Activated T-cell treated with anti-CD3 and anti-CD28 coated beads, Interleukin-2, amount 50 U/mL, for 4 hours (primary cell): ENCODE measurements around the gene VNN1. TPM values are rescaled to one million over a fixed set of nuclear protein-coding genes. Genes with fewer than 3 reads are reported as not detected.

Source experiments
- ATAC-seq, 2 donors: fragments of 200-7000 bp; cut with Tn5 transposase; one replicate each; pipeline ENCODE4 v1.10.0; 2021
- DNase-seq: peaks from one replicate; pipeline ENCODE4 v3.0.0-alpha.2; 2020
- H3K27me3 Mint-ChIP-seq: one replicate; pipeline ENCODE4 v1.8.0; 2021; ENCODE audit warnings: low read depth, mixed read lengths
- H3K36me3 Mint-ChIP-seq: one replicate; pipeline ENCODE4 v1.8.0; 2022; ENCODE audit warnings: mixed read lengths; ENCODE audit not compliant: insufficient read depth
- H3K4me1 Mint-ChIP-seq: one replicate; pipeline ENCODE4 v1.8.0; 2021; ENCODE audit warnings: low read depth, mixed read lengths
- H3K4me3 Mint-ChIP-seq: one replicate; pipeline ENCODE4 v1.8.0; 2021; ENCODE audit warnings: mild to moderate bottlenecking, moderate library complexity, mixed read lengths
- H3K9me3 Mint-ChIP-seq: one replicate; pipeline ENCODE4 v1.8.0; 2021; ENCODE audit warnings: mixed read lengths
- total RNA-seq, 3 donors: library from RNA; stranded (reverse); gene quantifications; one replicate each; pipeline ENCODE4 v1.2.1, GENCODE V29; 2021

Gene VNN1
- total RNA-seq, 3 donors from 2014 or later, result not detected

DNA sequence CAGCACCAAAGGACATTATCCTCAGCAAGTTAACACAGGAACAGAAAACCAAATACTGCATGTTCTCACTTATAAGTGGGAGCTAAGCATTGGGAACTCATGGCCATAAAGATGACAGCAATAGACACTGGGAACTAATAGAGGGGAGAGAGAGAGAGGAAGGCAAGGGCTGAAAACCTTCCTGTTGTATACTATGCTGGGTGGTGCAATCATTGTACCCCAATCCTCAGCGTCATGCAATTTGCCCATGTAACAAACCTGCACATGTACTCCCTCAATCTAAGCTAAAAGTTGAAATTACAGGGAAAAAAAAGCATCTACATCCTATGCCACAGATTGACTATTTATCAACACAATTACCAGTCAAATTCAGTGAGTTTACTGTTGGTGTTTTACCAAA is 20.0 kb upstream of the VNN1 start:
- DNase-seq (no peak), ATAC-seq (no peak)
- Mint-ChIP-seq H3K36me3 (no peaks in the 10 kb centered on the region), H3K4me1 (peaks cover 16% of the 10 kb centered on the region), H3K27me3 (no peaks in the 10 kb centered on the region), H3K9me3 (peaks cover 8% of the 10 kb centered on the region), H3K4me3 (no peak overlapping the region)

- DNase-seq (no peak), ATAC-seq (no peak)
- Mint-ChIP-seq H3K9me3 (peaks cover 3% of the 10 kb centered on the region), H3K27me3 (no peaks in the 10 kb centered on the region), H3K4me1 (peaks cover 16% of the 10 kb centered on the region), H3K4me3 (no peak overlapping the region), H3K36me3 (no peaks in the 10 kb centered on the region)
Measured at GRCh38 chr6:132733283-132733682, 19.4 kb upstream of the VNN1 start.

- Mint-ChIP-seq H3K36me3 (no peaks in the 10 kb centered on the region), H3K27me3 (no peaks in the 10 kb centered on the region), H3K9me3 (no peaks in the 10 kb centered on the region), H3K4me1 (peaks cover 4% of the 10 kb centered on the region), H3K4me3 (no peak overlapping the region)
- ATAC-seq, result no peak
- DNase-seq, result no peak
Measured at GRCh38 chr6:132731086-132731485, 17.2 kb upstream of the VNN1 start.

DNA sequence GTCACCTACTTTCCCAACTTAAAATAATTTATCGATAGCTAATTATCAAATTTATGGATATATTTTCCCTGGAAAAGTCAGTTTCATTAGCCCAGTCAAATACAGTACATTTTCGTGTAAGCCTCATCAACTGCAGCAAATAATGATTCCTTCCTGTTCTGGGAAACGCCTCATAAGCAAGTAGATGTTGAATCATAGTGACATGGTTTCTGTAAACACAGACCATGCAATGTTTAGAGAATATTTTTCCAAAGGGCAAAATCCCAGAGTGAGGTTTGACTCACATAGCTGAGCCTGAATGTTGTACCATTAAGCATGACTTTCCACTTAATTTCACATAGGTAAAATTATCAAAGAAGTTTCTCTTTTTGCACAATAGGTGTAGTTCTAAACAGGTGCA is 16.7 kb upstream of the VNN1 start:
- Mint-ChIP-seq H3K9me3 (no peaks in the 10 kb centered on the region), H3K4me3 (no peak overlapping the region), H3K27me3 (no peaks in the 10 kb centered on the region), H3K4me1 (no peaks in the 10 kb centered on the region), H3K36me3 (no peaks in the 10 kb centered on the region)
- ATAC-seq (no peak), DNase-seq (no peak)

GRCh38 chr6:132728616-132729015 is 14.8 kb upstream of the VNN1 start:
- no peaks in the 10 kb centered on the region for H3K36me3 Mint-ChIP-seq
- no peaks in the 10 kb centered on the region for H3K4me1 Mint-ChIP-seq
- ATAC-seq (no peak), DNase-seq (no peak)
- no peaks in the 10 kb centered on the region for H3K27me3 Mint-ChIP-seq
- no peak overlapping the region for H3K4me3 Mint-ChIP-seq
- H3K9me3 Mint-ChIP-seq, result no peaks in the 10 kb centered on the region

DNA sequence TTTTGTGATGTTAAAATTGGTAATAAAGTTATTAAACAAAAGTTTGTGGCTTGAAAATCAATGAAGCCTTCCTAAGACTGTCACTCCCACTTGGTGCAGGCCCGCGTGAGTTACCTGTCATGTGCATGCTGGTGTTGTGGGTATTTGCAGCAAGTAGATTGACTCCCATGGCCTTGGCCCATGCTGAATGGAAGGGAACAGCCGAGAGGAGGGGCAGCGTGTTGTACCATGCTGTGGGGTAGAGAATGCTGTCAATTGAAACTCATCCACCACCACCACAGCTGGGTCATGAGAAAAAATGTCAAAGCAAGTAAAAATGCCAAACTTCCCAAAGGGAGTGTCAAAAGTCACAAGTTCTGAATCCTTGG is 12.7 kb upstream of the VNN1 start:
- Mint-ChIP-seq H3K9me3 (no peaks in the 10 kb centered on the region), H3K27me3 (no peaks in the 10 kb centered on the region), H3K4me3 (no peak overlapping the region), H3K4me1 (no peaks in the 10 kb centered on the region), H3K36me3 (no peaks in the 10 kb centered on the region)
- DNase-seq (no peak), ATAC-seq (no peak)

GRCh38 chr6:132725947-132726607 is 12.2 kb upstream of the VNN1 start:
- no peaks in the 10 kb centered on the region for H3K4me1 Mint-ChIP-seq
- H3K4me3 Mint-ChIP-seq, result no peak overlapping the region
- no peaks in the 10 kb centered on the region for H3K27me3 Mint-ChIP-seq
- H3K9me3 Mint-ChIP-seq, result no peaks in the 10 kb centered on the region
- no peak for DNase-seq
- H3K36me3 Mint-ChIP-seq, result no peaks in the 10 kb centered on the region
- no peak for ATAC-seq

GRCh38 chr6:132725471-132725870 is 11.6 kb upstream of the VNN1 start:
- DNase-seq (no peak), ATAC-seq (no peak)
- no peak overlapping the region for H3K4me3 Mint-ChIP-seq
- H3K36me3 Mint-ChIP-seq, result no peaks in the 10 kb centered on the region
- H3K4me1 Mint-ChIP-seq, result no peaks in the 10 kb centered on the region
- H3K27me3 Mint-ChIP-seq, result no peaks in the 10 kb centered on the region
- H3K9me3 Mint-ChIP-seq, result no peaks in the 10 kb centered on the region

- Mint-ChIP-seq H3K27me3 (peaks cover 2% of the 10 kb centered on the region), H3K4me3 (no peak overlapping the region), H3K4me1 (no peaks in the 10 kb centered on the region), H3K36me3 (no peaks in the 10 kb centered on the region), H3K9me3 (no peaks in the 10 kb centered on the region)
- DNase-seq (no peak), ATAC-seq (no peak)
Measured at GRCh38 chr6:132719736-132720448, 6.0 kb upstream of the VNN1 start.

DNA sequence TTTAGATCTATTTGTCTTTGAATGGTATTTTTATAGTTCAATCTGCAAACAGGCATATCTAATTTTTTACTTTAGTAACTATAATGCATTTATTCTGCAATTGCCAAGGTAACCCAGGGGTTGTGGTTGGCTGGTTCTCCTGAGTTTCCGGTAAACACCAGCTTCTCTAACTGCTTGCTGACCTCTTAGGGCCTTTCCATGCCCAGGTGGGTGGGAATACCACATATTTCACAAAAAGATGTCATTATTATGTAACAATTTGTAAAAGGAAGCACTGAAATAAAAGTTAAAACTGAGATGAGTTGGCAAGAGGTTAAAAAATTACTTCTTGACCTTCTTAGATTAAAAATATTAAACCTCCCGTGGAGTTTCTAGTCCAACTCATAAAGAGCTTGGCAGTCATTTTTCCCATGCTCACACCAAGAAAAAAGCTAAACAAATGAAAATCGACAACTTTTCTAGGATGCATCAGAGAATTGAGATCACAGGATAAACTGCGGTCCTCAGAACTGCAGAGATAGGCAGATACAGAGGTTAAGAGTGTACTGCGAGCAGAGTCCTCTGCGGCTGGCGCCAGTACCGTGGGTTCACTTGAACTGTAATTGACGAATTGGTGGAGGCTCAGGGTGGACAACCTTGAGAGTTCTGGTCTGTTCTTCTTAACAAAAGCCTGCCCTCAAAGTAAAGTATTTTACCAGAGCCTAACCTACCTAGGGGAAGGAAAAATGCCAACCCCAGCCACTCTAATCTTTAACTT is 2.2 kb upstream of the VNN1 start:
- ATAC-seq, result no peak
- Mint-ChIP-seq H3K4me1 (no peaks in the 10 kb centered on the region), H3K9me3 (no peaks in the 10 kb centered on the region), H3K4me3 (no peak overlapping the region), H3K36me3 (no peaks in the 10 kb centered on the region), H3K27me3 (peaks cover 2% of the 10 kb centered on the region)
- no peak for DNase-seq

DNA sequence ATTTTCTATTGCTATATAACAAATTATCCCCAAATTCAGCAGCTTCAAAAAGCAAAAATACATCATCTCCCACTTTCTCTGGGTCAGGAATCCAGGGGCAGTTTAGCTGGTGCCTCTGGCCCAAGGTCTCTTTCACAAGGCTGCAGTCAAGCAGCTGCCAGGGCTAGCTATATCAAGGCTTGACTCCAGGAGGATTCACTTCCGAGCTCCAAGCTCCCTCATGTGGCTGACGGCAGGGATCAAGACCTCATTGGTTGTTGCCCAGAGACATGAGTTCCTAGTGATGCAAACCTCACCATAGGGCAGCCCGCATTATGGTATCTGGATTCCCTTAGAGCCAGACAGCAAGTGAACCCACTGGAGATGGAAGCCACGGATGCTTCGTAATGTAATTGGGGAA is 1.3 kb upstream of the VNN1 start:
- H3K4me1 Mint-ChIP-seq, result no peaks in the 10 kb centered on the region
- H3K36me3 Mint-ChIP-seq, result no peaks in the 10 kb centered on the region
- ATAC-seq (no peak), DNase-seq (no peak)
- no peaks in the 10 kb centered on the region for H3K9me3 Mint-ChIP-seq
- no peak overlapping the region for H3K4me3 Mint-ChIP-seq
- peaks cover 5% of the 10 kb centered on the region for H3K27me3 Mint-ChIP-seq

DNA sequence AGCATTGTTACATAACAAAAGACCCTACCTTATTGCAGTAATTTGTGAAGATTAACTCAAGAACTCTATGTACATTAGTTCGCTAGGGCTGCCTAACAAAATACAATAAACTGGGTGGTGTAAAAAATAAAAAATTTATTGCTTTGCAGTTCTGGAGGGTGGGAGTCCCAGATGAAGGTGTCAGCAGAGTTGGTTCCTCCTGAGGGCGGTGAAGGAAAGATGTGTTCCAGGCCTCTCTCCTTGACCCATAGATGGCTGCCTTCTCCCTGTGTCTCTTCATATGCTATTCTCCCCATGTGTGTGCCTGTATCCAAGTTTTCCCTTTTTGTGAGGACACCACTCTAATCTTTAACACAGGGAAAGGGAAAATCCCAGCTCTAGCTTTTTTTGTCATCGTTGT is 305 bp upstream of the VNN1 start:
- no peaks in the 10 kb centered on the region for H3K36me3 Mint-ChIP-seq
- peaks cover 5% of the 10 kb centered on the region for H3K27me3 Mint-ChIP-seq
- ATAC-seq, result no peak

GRCh38 chr6:132712366-132712765 is 1.5 kb downstream of the VNN1 start:
- ATAC-seq (no peak), DNase-seq (no peak)
- Mint-ChIP-seq H3K27me3 (peaks cover 5% of the 10 kb centered on the region), H3K9me3 (no peaks in the 10 kb centered on the region), H3K36me3 (no peaks in the 10 kb centered on the region), H3K4me1 (no peaks in the 10 kb centered on the region), H3K4me3 (no peak overlapping the region)

More for the DNA sequence above, 305 bp upstream of the VNN1 start:
- H3K9me3 Mint-ChIP-seq, result no peaks in the 10 kb centered on the region
- H3K4me1 Mint-ChIP-seq, result no peaks in the 10 kb centered on the region
- H3K4me3 Mint-ChIP-seq, result no peak overlapping the region
- DNase-seq, result no peak

GRCh38 chr6:132708771-132709170 is 5.1 kb downstream of the VNN1 start:
- ATAC-seq, result no peak

GRCh38 chr6:132708002-132708401 is 5.9 kb downstream of the VNN1 start:
- ATAC-seq, result no peak
- Mint-ChIP-seq H3K4me3 (no peak overlapping the region), H3K9me3 (peaks cover 12% of the 10 kb centered on the region), H3K27me3 (peaks cover 12% of the 10 kb centered on the region), H3K36me3 (no peaks in the 10 kb centered on the region), H3K4me1 (no peaks in the 10 kb centered on the region)
- no peak for DNase-seq

More at GRCh38 chr6:132708771-132709170, 5.1 kb downstream of the VNN1 start:
- Mint-ChIP-seq H3K27me3 (peaks cover 7% of the 10 kb centered on the region), H3K4me3 (no peak overlapping the region), H3K4me1 (no peaks in the 10 kb centered on the region), H3K9me3 (peaks cover 6% of the 10 kb centered on the region), H3K36me3 (no peaks in the 10 kb centered on the region)
- DNase-seq, result no peak
